Esophagus squamous epithelium (tissue), 4 donors: Measurements from ENCODE around the gene WDPCP.

ENCODE experiments used
- POLR2A ChIP-seq, 4 donors: fragments of 450-650 bp; IDR thresholded peaks; one replicate each; pipeline ENCODE4 v1.6.1; 2017; ENCODE audit warnings: antibody characterized with exemption in 4 of 4, mild to moderate bottlenecking in 4 of 4, moderate library complexity in 3 of 4
- TF ChIP-seq, protein P1 (sequence below), 6 experiments: fragments of 450-650 bp in 4 of 6; fragments of 200-600 bp in 2 of 6; sonication (generic) in 2 of 6; IDR thresholded peaks; one replicate each; pipeline ENCODE4 v1.5.1; 2016 to 2019; ENCODE audit warnings: antibody characterized with exemption in 6 of 6, mild to moderate bottlenecking in 4 of 6, moderate library complexity in 4 of 6

DNA sequence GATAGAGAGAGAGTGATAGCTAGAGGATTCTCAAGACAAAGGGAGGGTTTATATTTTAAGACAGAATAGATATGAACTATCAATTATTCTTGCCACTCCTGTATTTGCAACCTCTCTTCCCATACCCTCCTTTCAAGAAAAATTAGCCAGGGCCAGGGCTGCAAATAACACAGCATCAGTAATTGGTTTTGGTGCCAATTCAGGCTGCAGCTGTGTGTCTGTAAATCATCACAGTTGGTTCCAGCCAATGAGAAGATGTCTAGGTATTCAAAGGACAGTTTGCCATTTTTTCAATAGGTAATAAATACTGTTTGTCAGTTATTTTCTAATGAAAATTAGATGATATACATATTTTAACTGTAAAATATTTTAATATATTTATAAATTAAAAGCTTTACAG lies 73.5 kb downstream of the WDPCP start:
- TF ChIP-seq, protein P1, sequence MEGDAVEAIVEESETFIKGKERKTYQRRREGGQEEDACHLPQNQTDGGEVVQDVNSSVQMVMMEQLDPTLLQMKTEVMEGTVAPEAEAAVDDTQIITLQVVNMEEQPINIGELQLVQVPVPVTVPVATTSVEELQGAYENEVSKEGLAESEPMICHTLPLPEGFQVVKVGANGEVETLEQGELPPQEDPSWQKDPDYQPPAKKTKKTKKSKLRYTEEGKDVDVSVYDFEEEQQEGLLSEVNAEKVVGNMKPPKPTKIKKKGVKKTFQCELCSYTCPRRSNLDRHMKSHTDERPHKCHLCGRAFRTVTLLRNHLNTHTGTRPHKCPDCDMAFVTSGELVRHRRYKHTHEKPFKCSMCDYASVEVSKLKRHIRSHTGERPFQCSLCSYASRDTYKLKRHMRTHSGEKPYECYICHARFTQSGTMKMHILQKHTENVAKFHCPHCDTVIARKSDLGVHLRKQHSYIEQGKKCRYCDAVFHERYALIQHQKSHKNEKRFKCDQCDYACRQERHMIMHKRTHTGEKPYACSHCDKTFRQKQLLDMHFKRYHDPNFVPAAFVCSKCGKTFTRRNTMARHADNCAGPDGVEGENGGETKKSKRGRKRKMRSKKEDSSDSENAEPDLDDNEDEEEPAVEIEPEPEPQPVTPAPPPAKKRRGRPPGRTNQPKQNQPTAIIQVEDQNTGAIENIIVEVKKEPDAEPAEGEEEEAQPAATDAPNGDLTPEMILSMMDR (IDR thresholded peaks at IDR 0.05), result no peak
- TF ChIP-seq POLR2A (IDR thresholded peaks at IDR 0.05), result no peak
